GM13976 (cell line): ENCODE data around the gene ABCC1.

Experiments
- DNase-seq: peaks from one replicate; pipeline ENCODE4 v3.0.0; 2012; ENCODE audit warnings: low spot score
- CTCF ChIP-seq: IDR thresholded peaks from 2 replicates; pipeline ENCODE4 v1.5.1; 2012; ENCODE audit warnings: borderline replicate concordance, mild to moderate bottlenecking; ENCODE audit not compliant: insufficient read depth; ENCODE audit errors: extremely low read depth, missing control alignments, control extremely low read depth
- in situ Hi-C: fragments of 300-500 bp; cut with MboI; formaldehyde crosslinking; loops from one replicate; pipeline ENCODE4 v1.12.0; 2022; ENCODE audit warnings: low sequenced_read_pairs, mixed read lengths, inconsistent platforms; ENCODE audit not compliant: unreplicated experiment

The ABCC1 gene

DNA sequence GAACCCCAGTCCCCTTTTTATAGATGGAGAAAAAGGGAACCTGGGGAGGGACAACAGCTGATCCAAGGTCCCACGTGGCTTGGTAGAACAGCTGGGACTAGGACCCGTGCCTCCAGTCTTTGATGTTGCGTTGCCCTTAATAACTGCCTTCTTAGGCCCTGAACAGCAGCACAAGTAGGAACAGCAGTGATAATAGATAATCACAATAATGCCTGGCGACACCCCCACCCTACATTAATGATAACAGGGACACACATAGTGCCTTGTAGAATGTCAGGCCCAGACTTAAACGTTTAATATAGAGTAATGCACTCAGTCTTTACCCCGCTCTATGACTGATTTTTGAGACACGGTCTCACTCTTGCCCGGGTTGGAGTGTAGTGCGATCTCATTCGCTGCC, 177.5 kb downstream of the ABCC1 start:
- in situ Hi-C loops: no loop called here
- DNase-seq: no peak
- no peak for TF ChIP-seq CTCF

GRCh38 chr16:16127469-16128116, 178.2 kb downstream of the ABCC1 start:
- peak; percentile 62 for TF ChIP-seq CTCF
- DNase-seq: peak; percentile 82
- in situ Hi-C loops: no loop called here

DNA sequence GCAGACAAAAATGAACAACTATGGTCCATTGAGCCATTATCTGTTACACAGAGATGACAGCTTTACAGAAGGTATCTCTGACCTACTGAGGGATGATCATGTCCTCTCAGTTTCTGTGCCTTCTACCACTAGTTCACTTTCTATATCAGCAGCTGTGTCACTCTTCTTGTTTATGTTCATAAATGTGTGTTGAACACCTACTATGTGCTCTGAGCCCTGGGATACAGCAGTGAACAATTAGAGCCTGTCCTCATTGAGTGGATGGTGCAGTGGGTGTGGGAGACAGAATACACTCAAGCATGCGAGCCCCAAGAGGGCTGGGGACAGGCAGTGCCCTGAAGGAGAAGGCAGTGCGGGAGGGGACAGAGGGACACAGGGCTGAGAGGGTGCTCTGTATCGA, 181.8 kb downstream of the ABCC1 start:
- TF ChIP-seq CTCF: no peak
- in situ Hi-C loops: loop anchor here (10.0 kb wide), 1 partner anchor 356 kb away; no protein-coding TSS in a partner anchor
- DNase-seq: no peak

DNA sequence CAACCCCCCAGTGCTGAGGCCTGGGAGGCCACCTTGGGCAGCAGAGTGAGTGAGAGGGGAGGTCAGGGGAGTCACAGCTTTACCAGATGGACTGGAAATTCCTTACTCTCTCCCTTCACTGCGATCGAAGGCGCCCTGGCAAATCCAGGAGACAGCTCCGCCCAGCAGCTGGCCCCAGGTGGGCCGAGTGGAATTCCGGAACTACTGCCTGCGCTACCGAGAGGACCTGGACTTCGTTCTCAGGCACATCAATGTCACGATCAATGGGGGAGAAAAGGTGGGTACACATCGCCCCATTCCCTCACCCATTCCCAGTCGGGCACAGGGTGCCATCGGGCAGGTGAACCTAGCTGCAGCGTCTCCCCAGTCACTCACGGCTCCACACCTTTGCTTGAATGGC, 182.2 kb downstream of the ABCC1 start:
- DNase-seq: no peak
- in situ Hi-C loops: loop anchor here (10.0 kb wide), 1 partner anchor 357 kb away; no protein-coding TSS in a partner anchor
- TF ChIP-seq CTCF: no peak

GRCh38 chr16:16133943-16134604, 184.7 kb downstream of the ABCC1 start:
- in situ Hi-C loops: loop anchor here (10.0 kb wide), 1 partner anchor 359 kb away; no protein-coding TSS in a partner anchor
- DNase-seq: no peak
- no peak for TF ChIP-seq CTCF

- TF ChIP-seq CTCF: no peak
- DNase-seq: no peak
- in situ Hi-C loops: loop anchor here (10.0 kb wide), 1 partner anchor 362 kb away; no protein-coding TSS in a partner anchor
These were observed 187.2 kb downstream of the ABCC1 start for GRCh38 chr16:16136588-16136987.

- in situ Hi-C loops: loop anchor here (10.0 kb wide), 1 partner anchor 362 kb away; no protein-coding TSS in a partner anchor
These were observed 187.7 kb downstream of the ABCC1 start for GRCh38 chr16:16137110-16137509.

More at GRCh38 chr16:16137110-16137509, 187.7 kb downstream of the ABCC1 start:
- TF ChIP-seq CTCF: no peak
- no peak for DNase-seq
